ENCODE data around the gene MYPN.

MYPN gene

GRCh38 chr10:68171539-68172080 is 62.3 kb downstream of the MYPN start:
- Histone ChIP-seq H3K4me3 (ENCODE audit: low read depth, low read length) (no peak overlapping the region), H3K4me1 (ENCODE audit: control insufficient read depth, insufficient read depth, low read length) (no peaks in the 10 kb centered on the region), H3K36me3 (ENCODE audit: control insufficient read depth in 2 of 2, insufficient read depth in 1 of 2, low read length in 2 of 2) (no peaks in the 10 kb centered on the region), H3K9me3 (ENCODE audit: control insufficient read depth, insufficient read depth, low read depth, low read length) (no peaks in the 10 kb centered on the region), H3K27ac (ENCODE audit: extremely low read depth, low read depth, low read length) (no peak overlapping the region)
- ChIA-PET CTCF (no interaction called here), POLR2A (no interaction called here)
- TF ChIP-seq GLI2 (tag by site-specific recombination; IDR thresholded peaks at IDR 0.05; ENCODE audit: borderline replicate concordance, low read depth) (no peak), PATZ1 (tag by site-specific recombination; IDR thresholded peaks at IDR 0.05) (no peak), ZNF23 (tag by site-specific recombination; IDR thresholded peaks at IDR 0.05; ENCODE audit: borderline replicate concordance) (no peak), ZBTB26 (tag by site-specific recombination; optimal IDR thresholded peaks at IDR 0.05) (no peak)

- Histone ChIP-seq H3K9me3 (ENCODE audit: control insufficient read depth, insufficient read depth, low read depth, low read length) (no peaks in the 10 kb centered on the region), H3K4me1 (ENCODE audit: control insufficient read depth, insufficient read depth, low read length) (0 out of 2 replicates have a peak, but pooled peaks cover 5% of the 10 kb centered on the region), H3K4me3 (ENCODE audit: low read depth, low read length) (no peak overlapping the region), H3K36me3 (ENCODE audit: control insufficient read depth in 2 of 2, insufficient read depth in 1 of 2, low read length in 2 of 2) (no peaks in the 10 kb centered on the region), H3K27ac (ENCODE audit: extremely low read depth, low read depth, low read length) (no peak overlapping the region)
- TF ChIP-seq ZNF747 (tag by site-specific recombination; IDR thresholded peaks at IDR 0.05) (no peak), ZNF549 (tag by site-specific recombination; IDR thresholded peaks at IDR 0.05) (no peak), ZNF24 (tag by site-specific recombination; IDR thresholded peaks at IDR 0.05) (no peak), ZNF658 (tag by site-specific recombination; IDR thresholded peaks at IDR 0.05) (no peak), ZNF184 (tag by site-specific recombination; IDR thresholded peaks at IDR 0.05) (no peak), GLIS1 (tag by site-specific recombination; IDR thresholded peaks at IDR 0.05) (no peak), ZNF473 (tag by site-specific recombination; IDR thresholded peaks at IDR 0.05) (no peak), ZSCAN4 (tag by site-specific recombination; IDR thresholded peaks at IDR 0.05) (no peak), ZNF677 (tag by site-specific recombination; IDR thresholded peaks at IDR 0.05) (no peak), ZNF571 (tag by site-specific recombination; IDR thresholded peaks at IDR 0.05) (no peak), ZNF544 (tag by site-specific recombination; IDR thresholded peaks at IDR 0.05) (no peak), RBAK (tag by site-specific recombination; IDR thresholded peaks at IDR 0.05) (no peak), ZNF174 (tag by site-specific recombination; IDR thresholded peaks at IDR 0.05) (no peak)
- ChIA-PET POLR2A (no interaction called here), CTCF (no interaction called here)
Measured at GRCh38 chr10:68172324-68172723, 63.0 kb downstream of the MYPN start.

- H3K27ac ChIP-seq (ENCODE audit: extremely low read depth, low read depth, low read length), result no peak overlapping the region
- POLR2A ChIA-PET, result no interaction called here
- no peak overlapping the region for H3K4me3 ChIP-seq (ENCODE audit: low read depth, low read length)
- H3K4me1 ChIP-seq (ENCODE audit: control insufficient read depth, insufficient read depth, low read length), result 0 out of 2 replicates have a peak, but pooled peaks cover 5% of the 10 kb centered on the region
- CTCF ChIA-PET, result interaction anchor here (2.1 kb wide), 1 partner anchor 20 kb away, joined by 11 read pairs; no protein-coding TSS in a partner anchor
- TF ChIP-seq BCL6B (tag by site-specific recombination; IDR thresholded peaks at IDR 0.05), result 0 out of 2 replicates have a peak, but pooled peaks have one; percentile 28
- no peak for TF ChIP-seq ZNF426 (tag by site-specific recombination; IDR thresholded peaks at IDR 0.05)
- no peaks in the 10 kb centered on the region for H3K36me3 ChIP-seq (ENCODE audit: control insufficient read depth in 2 of 2, insufficient read depth in 1 of 2, low read length in 2 of 2)
- H3K9me3 ChIP-seq (ENCODE audit: control insufficient read depth, insufficient read depth, low read depth, low read length), result no peaks in the 10 kb centered on the region
Measured at GRCh38 chr10:68175949-68176348, 66.7 kb downstream of the MYPN start.
